Suprapubic skin (tissue), 4 donors: ENCODE measurements around the gene TANGO6.

ENCODE experiments used
- CTCF ChIP-seq, 2 donors: fragments of 200-600 bp in 1 of 2; fragments of 450-650 bp in 1 of 2; sonication (generic) in 1 of 2; IDR thresholded peaks; one replicate each; pipeline ENCODE4 v1.5.1; 2016 to 2019; ENCODE audit warnings: antibody characterized with exemption in 2 of 2, mild to moderate bottlenecking in 1 of 2, moderate library complexity in 1 of 2
- POLR2A ChIP-seq, 2 donors: fragments of 450-650 bp; IDR thresholded peaks; one replicate each; pipeline ENCODE4 v1.6.1; 2017; ENCODE audit warnings: antibody characterized with exemption in 2 of 2, mild to moderate bottlenecking in 2 of 2, moderate library complexity in 2 of 2
- POLR2AphosphoS5 ChIP-seq, 3 donors: sonication (generic); formaldehyde crosslinking; IDR thresholded peaks; one replicate each; pipeline ENCODE4 v1.6.1; 2017; ENCODE audit warnings: antibody characterized with exemption in 3 of 3

DNA sequence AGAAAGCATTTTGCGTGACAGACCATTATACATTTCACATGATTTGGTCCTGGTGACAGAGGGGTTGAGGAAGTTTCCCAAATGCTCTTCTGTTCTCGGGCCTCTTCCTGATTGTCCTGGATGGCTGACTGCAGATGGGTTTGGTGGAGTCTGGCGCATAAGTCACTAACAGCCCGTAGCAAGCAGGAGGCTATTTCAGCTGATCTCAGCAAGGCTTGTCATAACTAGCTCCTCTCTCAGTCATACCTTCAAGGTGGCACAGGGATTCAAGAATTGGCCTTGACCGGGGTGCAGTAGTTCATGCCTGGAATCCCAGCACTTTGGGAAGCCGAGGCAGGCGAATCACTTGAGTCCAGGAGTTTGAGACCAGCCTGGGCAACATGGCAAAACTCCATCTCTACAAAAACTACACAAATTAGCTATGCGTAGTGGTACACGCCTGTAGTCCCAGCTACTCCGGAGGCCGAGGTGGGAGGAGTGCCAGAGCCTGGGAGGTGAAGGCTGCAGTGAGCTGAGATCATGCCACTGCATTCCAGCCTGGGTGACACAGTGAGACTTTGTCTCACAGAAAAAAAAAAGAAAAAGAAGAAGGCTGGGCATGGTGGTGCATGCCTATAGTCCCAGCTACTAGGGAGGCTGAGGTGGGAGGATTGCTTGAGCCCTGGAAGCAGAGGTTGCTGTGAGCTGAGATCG, 193.2 kb downstream of the TANGO6 start:
- TF ChIP-seq POLR2AphosphoS5 (IDR thresholded peaks at IDR 0.05) = no peak
- TF ChIP-seq CTCF (IDR thresholded peaks at IDR 0.05) = no peak
- TF ChIP-seq POLR2A (IDR thresholded peaks at IDR 0.05) = no peak
